HEK293T (cell line): ENCODE data around the gene PLA2G6.

Experiments used
- CTCF ChIA-PET: fragments of 350-600 bp; formaldehyde crosslinking; extraction: SDS; loops from one replicate; lab custom pipeline; 2021; ENCODE audit warnings: antibody characterized with exemption, inconsistent platforms; lab: Yijun Ruan, JAX
- POLR2A ChIA-PET: fragments of 350-600 bp; formaldehyde crosslinking; extraction: SDS; loops from one replicate; lab custom pipeline; 2020; ENCODE audit warnings: antibody characterized with exemption, inconsistent platforms; lab: Yijun Ruan, JAX
- DNase-seq: peaks from one replicate; pipeline ENCODE4 v3.0.0; 2012; ENCODE audit warnings: mixed read lengths; ENCODE audit errors: extremely low spot score
- ARNT ChIP-seq: fragments of 450-650 bp; IDR thresholded peaks from 2 replicates; pipeline ENCODE4 v1.6.1; 2017; ENCODE audit warnings: mild to moderate bottlenecking
- BHLHE40 ChIP-seq: fragments of 450-650 bp; IDR thresholded peaks from 2 replicates; pipeline ENCODE4 v1.6.1; 2016; ENCODE audit warnings: mild to moderate bottlenecking, moderate library complexity, borderline replicate concordance
- CTBP1 ChIP-seq: fragments of 450-650 bp; IDR thresholded peaks from 2 replicates; pipeline ENCODE4 v1.6.1; 2016; ENCODE audit warnings: borderline replicate concordance
- ELF4 ChIP-seq: fragments of 450-650 bp; IDR thresholded peaks from 2 replicates; pipeline ENCODE4 v1.6.1; 2017; ENCODE audit warnings: antibody characterized with exemption
- FOXA1 ChIP-seq: fragments of 450-650 bp; IDR thresholded peaks from 2 replicates; pipeline ENCODE4 v1.6.1; 2016; ENCODE audit warnings: mild to moderate bottlenecking
- FOXK2 ChIP-seq: fragments of 450-650 bp; IDR thresholded peaks from 2 replicates; pipeline ENCODE4 v1.6.1; 2016; ENCODE audit warnings: mild to moderate bottlenecking
- FOXM1 ChIP-seq: fragments of 450-650 bp; IDR thresholded peaks from 2 replicates; pipeline ENCODE4 v1.6.1; 2017; ENCODE audit warnings: mild to moderate bottlenecking, borderline replicate concordance
- HDGF ChIP-seq: fragments of 450-650 bp; IDR thresholded peaks from 2 replicates; pipeline ENCODE4 v1.6.1; 2017; ENCODE audit warnings: antibody characterized with exemption, borderline replicate concordance
- L3MBTL2 ChIP-seq: fragments of 450-650 bp; conservative IDR thresholded peaks from 2 replicates; pipeline ENCODE4 v1.6.1; 2016; ENCODE audit warnings: mild to moderate bottlenecking
- LEF1 ChIP-seq: fragments of 450-650 bp; IDR thresholded peaks from 2 replicates; pipeline ENCODE4 v1.6.1; 2017; ENCODE audit warnings: mild to moderate bottlenecking, borderline replicate concordance
- NFRKB ChIP-seq: fragments of 450-650 bp; IDR thresholded peaks from 2 replicates; pipeline ENCODE4 v1.6.1; 2016; ENCODE audit warnings: mild to moderate bottlenecking, moderate library complexity
- SP1 ChIP-seq: fragments of 450-650 bp; IDR thresholded peaks from 2 replicates; pipeline ENCODE4 v1.6.1; 2017
- SUZ12 ChIP-seq: fragments of 450-650 bp; IDR thresholded peaks from 2 replicates; pipeline ENCODE4 v1.6.1; 2016; ENCODE audit warnings: mild to moderate bottlenecking
- TARDBP ChIP-seq: fragments of 450-650 bp; IDR thresholded peaks from 2 replicates; pipeline ENCODE4 v1.6.1; 2016
- ZNF384 ChIP-seq: fragments of 450-650 bp; IDR thresholded peaks from 2 replicates; pipeline ENCODE4 v1.6.1; 2016
- TF ChIP-seq, protein P1 (sequence below): fragments of 450-650 bp; IDR thresholded peaks from 2 replicates; pipeline ENCODE4 v1.6.1; 2016

The PLA2G6 gene

DNA sequence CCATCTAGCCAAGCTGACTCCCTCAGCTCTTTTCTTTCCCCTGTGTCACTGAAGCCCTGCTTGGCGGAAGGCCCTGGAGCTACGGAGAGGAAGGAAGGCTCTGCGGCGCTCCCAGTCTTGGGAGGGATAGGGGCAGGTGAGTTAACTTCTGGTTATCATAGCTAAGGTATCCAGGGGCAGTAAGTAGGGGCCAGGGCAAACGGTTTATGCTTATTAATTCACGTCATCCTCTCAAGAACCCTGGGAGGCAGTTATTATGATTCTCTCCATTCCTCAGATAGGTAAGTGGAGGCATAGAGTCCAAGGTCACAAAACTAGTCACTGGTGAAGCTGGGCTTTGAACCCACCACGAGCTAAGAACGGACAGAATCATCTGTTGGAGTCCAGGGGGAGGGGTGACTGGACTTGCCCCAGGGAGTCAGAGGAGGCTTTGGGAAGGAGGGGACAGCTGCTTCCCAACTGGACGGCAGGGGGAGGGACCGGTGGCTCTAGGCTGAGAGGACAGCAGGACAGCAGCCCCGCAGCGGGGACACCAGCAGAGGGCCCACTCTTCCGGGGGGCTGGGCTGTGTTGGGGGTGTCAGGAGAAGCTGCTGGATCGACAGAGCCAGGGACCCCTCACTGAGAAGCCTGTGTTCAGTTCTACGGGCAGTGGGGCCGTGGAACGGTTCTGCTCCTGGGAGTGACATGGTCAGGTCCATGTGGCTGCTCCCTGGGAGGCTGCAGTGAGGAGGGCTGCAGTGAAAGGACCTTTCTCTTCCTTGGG, 74.6 kb downstream of the PLA2G6 start:
- no peak for DNase-seq
- CTCF ChIA-PET: interaction anchor here (0.5 kb wide), 1 partner anchor 235 kb away, joined by 3 read pairs; no protein-coding TSS in a partner anchor
- POLR2A ChIA-PET: no interaction called here
- TF ChIP-seq LEF1 (no peak), SP1 (no peak), NFRKB (no peak), TARDBP (no peak), FOXM1 (no peak), FOXA1 (no peak), BHLHE40 (no peak), ELF4 (no peak), L3MBTL2 (no peak), CTBP1 (no peak), HDGF (no peak), ARNT (no peak), ZNF384 (no peak), FOXK2 (no peak)
- TF ChIP-seq, protein P1, sequence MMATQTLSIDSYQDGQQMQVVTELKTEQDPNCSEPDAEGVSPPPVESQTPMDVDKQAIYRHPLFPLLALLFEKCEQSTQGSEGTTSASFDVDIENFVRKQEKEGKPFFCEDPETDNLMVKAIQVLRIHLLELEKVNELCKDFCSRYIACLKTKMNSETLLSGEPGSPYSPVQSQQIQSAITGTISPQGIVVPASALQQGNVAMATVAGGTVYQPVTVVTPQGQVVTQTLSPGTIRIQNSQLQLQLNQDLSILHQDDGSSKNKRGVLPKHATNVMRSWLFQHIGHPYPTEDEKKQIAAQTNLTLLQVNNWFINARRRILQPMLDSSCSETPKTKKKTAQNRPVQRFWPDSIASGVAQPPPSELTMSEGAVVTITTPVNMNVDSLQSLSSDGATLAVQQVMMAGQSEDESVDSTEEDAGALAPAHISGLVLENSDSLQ: no peak

- CTCF ChIA-PET: interaction anchor here (0.6 to 1.2 kb wide), 7 partner anchors 9 to 133 kb away, joined by 3 to 11 read pairs (median 3); no protein-coding TSS in a partner anchor
- POLR2A ChIA-PET: no interaction called here
- DNase-seq: peak; percentile 76
- TF ChIP-seq, protein P1: no peak
- TF ChIP-seq FOXM1 (no peak), FOXA1 (no peak), BHLHE40 (no peak), ZNF384 (no peak), SUZ12 (no peak), ELF4 (no peak)
These were observed 77.5 kb downstream of the PLA2G6 start for GRCh38 chr22:38104084-38104483.

DNA sequence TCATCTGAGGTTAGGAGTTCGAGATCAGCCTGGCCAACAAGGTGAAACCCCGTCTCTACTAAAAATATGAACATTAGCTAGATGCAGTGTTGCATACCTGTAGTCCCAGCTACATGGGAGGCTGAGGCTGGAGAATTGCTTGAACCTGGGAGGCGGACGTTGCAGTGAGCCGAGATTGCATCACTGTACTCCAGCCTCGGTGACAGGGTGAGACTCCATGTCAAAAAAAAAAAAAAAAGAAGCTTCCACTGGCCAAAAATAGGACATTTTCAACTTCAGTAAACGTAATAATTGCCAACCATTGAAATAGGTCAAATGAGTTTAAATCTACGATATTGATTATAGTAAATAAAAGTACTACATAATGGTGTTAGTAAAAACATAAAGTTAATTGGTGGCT, 78.0 kb downstream of the PLA2G6 start:
- TF ChIP-seq L3MBTL2: no peak
- no peak for TF ChIP-seq CTBP1
- DNase-seq: no peak
- CTCF ChIA-PET: interaction anchor here (0.6 to 1.2 kb wide), 6 partner anchors 9 to 500 kb away, joined by 3 to 11 read pairs (median 3); no protein-coding TSS in a partner anchor
- POLR2A ChIA-PET: no interaction called here

DNA sequence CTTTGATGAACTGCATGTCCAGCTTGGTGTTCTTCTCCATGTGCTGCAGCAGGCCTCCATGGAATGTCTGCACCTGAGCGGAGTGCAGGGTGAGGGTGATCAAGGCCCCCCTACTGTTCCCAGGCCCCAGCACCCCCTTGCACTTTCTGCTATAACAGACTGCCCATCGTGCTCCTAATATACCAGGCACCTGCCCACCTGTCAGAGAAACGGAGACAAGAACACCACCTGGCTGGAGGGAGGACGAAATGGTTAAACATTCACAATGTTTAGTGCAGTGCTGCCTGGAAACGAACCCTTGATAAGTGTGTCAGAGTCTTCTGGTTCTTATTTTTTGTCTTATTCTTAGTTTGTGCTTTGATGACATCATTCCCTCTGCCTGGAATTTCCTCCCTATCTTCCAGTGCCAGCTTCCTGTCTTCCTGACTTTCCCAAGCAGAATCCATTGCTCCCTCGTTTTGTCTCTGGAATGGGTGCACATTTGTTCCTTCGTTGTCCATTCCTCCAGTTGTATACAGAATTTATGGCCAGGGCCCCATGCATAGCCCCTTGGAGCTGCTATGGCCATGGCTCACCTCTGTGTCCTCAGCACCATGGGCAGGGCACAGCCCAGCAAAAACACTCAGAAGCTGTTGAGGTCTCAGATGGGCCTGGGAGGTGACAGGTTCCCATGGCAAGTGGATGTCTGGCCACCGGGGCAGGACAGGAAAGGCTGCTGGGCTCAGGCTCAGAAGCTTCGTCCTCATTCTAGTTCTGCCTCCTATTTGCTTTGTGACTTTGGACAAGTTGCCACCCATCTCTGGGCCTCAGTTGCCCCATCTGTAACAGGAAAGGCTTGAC, 83.0 kb downstream of the PLA2G6 start:
- DNase-seq: no peak
- CTCF ChIA-PET: interaction anchor here (1.7 to 1.8 kb wide), 2 partner anchors 10 to 46 kb away, joined by 3 to 9 read pairs; no protein-coding TSS in a partner anchor
- POLR2A ChIA-PET: interaction anchor here (0.9 kb wide), 1 partner anchor 28 kb away, joined by 3 read pairs; no protein-coding TSS in a partner anchor
- no peak for TF ChIP-seq NFRKB
- TF ChIP-seq SP1: no peak
- TF ChIP-seq TARDBP: no peak
- TF ChIP-seq HDGF: no peak
- no peak for TF ChIP-seq BHLHE40
- TF ChIP-seq, protein P1: no peak
- TF ChIP-seq FOXK2: no peak
- no peak for TF ChIP-seq L3MBTL2

DNA sequence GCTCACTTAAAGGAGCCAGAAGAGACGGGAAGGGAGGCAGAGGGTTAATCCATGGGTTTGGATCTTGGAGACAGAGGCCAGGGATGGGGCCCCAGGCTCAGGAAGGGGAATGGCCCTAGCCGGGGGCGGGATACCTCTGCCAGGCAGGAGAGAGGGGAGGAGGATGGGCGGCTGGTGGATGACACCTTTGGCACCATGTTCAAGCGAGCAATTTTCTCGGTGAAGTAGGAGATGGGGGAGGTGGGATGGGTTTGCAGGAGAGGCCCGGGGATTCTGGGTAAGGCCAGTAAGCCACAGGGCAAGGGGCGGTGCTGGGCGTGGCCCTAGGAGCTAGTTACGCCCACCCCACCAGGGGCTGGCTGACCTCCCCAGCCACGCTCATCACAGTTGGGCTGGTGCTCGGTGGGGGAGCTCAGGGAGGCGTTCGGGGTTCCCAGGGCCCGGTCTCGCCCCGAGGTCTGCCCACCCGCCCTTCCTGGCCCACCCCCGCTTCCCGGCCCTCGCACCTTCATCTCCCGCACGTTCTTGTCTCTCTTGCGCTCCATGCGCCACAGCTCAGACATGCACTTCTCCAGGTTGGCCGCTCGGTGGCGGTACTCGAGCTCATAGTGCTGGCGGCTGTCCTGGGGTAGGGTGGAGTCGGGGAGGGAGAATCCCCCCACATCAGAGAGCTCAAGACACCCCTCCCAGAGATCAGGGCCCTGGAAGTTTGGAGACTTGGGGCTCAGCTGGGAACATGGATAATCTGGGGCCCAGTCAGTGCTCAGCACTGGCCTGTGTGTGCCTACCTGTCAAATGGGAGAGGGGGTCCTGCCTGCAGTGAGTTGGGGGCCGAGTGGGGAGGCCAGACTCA, 83.8 kb downstream of the PLA2G6 start:
- DNase-seq: no peak
- ChIA-PET POLR2A (interaction anchor here (0.9 kb wide), 1 partner anchor 28 kb away, joined by 3 read pairs; no protein-coding TSS in a partner anchor), CTCF (interaction anchor here (0.5 to 1.8 kb wide), 4 partner anchors 10 to 45 kb away, joined by 3 to 9 read pairs (median 4); no protein-coding TSS in a partner anchor)
- TF ChIP-seq ELF4 (no peak), L3MBTL2 (peak; percentile 54), NFRKB (no peak)
